Urothelium cell line (cell line): ENCODE data around the gene NMBR.
"Not testable (repeated sequence)": the region's sequence is repeated elsewhere in the genome, so short reads cannot be mapped to it uniquely, and the experiment has no call there.

Experiments
- DNase-seq: peaks from one replicate; pipeline ENCODE4 v3.0.0; 2011; ENCODE audit warnings: low spot score, mixed read lengths
- FAIRE-seq: peaks from 2 replicates; lab custom pipeline; 2011; peaks lifted over from hg19 to GRCh38; lab: Jason Lieb, UNC

Gene NMBR

GRCh38 chr6:142146828-142147662 is at the start of gene NMBR, which contains the start of gene VTA1:
Gene NMBR (minus strand): TSS chr6:142147122. CDS start chr6:142088658, 58,464 bp downstream.
Gene VTA1 (plus strand): TSS chr6:142147263. CDS start chr6:142147288, 25 bp downstream.
- FAIRE-seq (peak; percentile 95), DNase-seq (peak; percentile 93)

DNA sequence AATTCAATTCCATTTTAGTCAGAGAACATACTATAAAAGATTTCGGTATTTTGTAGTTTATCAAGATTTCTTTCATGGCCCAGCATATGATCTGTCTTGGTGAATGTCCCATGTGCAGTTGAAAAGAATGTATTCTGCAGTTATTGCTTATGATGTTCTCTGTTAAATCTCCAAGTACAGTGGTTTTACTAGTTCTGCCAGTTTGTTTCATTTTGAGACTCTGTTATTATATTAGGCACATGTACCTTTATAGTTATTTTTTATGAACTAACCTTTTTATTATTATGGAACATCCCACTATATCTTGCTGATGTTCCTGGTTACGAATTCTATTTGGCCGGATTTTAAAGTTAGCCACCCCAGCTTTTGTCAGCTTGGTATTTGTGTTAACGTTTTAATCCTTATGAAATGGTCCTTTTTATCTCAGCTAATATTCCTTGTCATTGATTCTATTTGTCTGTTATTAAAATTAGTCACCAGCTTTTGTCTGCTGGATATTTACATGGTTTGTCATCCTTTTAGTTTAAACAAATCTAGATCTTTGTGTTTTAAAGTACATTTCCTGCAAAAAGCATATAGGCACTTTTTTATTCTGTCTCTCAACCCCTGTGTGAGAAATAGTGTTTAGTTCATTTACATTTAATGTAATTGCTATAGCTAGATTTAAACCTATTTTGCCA is 49.1 kb upstream of the NMBR start:
- DNase-seq, result no peak
- no peak for FAIRE-seq

GRCh38 chr6:142193621-142194020 is 46.7 kb upstream of the NMBR start:
- FAIRE-seq, result no peak
- DNase-seq, result no peak

DNA sequence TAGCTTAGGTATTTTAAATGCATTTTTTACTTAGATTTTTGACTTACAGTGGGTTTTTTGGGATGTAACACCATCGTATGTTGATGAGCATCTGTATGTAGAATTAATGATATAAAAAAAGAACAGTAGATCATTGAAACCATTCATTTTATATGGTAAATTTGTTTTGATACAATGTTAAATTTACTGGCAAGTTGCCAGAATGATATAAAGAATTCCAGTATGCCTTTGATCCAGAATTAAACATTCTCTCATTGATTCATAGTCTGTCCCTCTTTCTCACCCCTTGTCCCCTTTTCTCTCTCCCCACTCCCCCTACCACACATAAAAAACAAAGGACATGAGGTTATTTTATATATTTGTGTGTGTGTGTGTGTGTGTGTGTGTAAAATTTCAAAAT is 45.4 kb upstream of the NMBR start:
- DNase-seq (no peak), FAIRE-seq (no peak)

DNA sequence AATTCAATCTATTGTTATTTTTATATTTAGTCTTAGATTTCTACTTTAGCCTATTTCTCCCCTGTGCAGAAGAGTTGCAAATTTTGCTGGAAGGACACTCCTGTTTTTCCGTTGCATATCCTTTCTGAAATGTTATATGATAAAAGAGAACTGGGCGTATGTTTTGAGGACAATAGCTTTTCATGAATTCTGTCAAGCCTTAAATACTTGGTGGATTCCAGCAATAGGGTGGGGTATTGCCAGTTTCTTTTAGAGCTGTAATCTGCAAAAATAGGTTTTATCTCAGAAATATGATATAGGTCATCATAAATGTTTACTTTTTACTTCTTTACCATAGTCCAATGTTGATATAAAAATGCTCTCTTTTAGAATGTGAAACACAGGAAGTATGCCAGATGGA is 42.1 kb upstream of the NMBR start:
- no peak for DNase-seq
- no peak for FAIRE-seq

DNA sequence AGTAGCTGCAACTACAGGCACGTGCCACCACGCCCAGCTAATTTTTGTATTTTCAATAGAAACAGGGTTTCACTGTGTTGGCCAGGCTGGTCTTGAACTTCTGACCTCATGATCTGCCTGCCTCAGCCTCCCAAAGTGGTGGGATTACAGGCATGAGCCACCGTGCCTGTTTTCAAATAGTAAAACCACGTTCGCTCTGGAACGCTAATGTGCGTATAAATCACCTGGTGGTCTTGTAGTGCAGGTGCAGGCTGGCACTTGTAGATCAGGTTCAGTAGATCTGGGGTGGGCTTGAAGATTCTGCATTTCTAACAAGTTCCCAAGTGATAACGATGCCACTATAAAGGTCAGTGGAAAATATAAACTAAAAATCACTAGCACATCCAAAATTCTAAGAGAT is 41.4 kb upstream of the NMBR start:
- FAIRE-seq, DNase-seq: not testable (repeated sequence)

GRCh38 chr6:142187209-142187608 is 40.3 kb upstream of the NMBR start:
- DNase-seq, result no peak
- FAIRE-seq, result no peak

DNA sequence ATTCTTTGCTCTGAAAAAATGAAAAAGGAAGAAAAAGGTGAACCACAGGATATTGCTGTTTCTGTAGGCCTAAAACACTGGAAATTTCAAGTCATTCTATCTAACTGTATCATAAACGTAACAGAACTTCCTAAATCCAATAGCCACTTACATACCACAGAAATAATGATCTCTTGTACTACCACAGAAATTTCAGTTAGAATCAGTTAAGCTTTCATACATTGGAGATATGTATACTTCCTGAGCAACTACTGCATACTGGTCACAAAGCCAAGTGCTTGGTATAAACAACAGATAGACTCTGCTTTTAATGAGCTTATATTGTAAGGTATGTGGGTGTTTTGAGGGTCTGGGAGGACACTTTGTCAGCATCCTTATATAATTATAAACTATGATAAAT is 38.7 kb upstream of the NMBR start:
- DNase-seq (no peak), FAIRE-seq (no peak)

- DNase-seq (no peak), FAIRE-seq (no peak)
Measured at GRCh38 chr6:142184307-142184706, 37.4 kb upstream of the NMBR start.

DNA sequence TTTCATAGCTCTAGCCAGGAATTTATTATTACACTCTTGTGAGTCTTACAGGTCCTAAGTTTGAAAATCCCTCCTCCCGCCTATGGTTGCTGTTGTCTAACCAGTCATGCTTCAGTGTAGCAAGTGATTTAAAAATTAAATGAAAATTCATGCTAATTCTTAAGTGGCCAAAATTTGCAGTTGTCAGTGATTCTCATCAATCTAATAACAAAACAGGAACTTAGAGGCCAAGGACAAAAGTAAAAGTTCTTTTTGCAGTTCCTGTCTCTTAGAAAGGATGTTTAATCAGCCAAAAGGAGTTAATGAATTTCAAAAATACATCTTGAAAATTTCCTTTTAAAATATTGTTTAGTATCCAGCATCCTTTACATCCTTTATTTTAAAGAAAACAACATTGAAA is 36.4 kb upstream of the NMBR start:
- no peak for DNase-seq
- FAIRE-seq, result no peak

GRCh38 chr6:142182004-142182403 is 35.1 kb upstream of the NMBR start:
- no peak for FAIRE-seq

DNA sequence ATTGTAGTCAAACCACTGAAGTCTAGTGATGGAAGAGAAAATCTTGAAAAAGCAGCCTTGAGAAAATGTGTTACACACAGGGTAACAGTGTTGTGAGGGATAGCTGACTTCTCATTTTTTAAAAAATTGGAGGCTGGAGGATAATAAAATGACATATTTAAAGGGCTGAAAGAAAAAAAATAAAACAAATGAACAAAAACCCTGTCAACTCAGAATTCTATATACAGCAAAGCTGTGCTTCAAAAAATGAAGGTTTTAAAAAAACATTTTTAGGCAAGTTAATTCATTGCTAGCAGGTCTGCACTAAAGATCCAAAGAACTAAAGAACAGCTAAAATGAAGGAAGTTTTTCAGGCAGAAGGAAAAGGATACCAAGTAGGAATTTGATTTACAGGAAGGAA is 31.2 kb upstream of the NMBR start:
- FAIRE-seq (no peak), DNase-seq (no peak)

More at GRCh38 chr6:142182004-142182403, 35.1 kb upstream of the NMBR start:
- DNase-seq, result no peak

DNA sequence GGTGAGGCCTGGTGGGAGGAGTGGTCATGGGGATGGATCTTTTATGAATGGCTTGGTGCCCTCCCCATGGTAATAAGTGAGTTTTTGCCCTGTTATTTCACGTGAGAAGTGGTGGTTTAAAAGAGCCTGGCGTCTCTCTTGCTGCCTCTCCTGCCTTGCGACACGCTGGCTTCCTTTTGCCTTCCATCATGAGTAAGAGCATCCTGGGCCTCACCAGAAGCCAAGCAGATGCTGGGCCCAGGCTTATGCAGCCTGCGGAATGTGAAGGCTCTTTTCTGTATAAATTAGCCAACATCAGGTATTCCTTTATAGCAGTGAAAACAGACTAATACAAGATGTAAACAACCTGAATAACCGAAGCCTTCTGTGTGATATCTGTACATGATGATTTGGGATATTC is 27.8 kb upstream of the NMBR start:
- FAIRE-seq (no peak), DNase-seq (no peak)

DNA sequence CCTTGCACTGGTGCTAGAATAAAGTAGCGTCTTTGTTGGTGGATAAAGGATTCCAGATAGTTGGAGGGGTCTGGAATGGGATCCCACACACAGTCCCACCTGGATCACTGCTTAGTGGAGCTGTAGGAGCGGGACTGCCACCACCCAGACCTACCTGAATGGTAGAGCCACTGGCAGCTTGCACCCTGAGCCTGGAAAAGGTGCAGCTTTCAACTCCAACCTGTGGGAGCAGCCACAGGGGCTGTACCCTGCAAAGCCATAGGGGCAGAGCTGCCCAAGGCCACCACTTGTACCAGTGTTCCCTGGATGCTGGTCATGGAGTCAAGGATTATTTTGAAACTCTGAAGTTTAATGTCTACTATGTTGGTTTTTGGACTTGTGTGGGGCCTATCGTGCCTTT is 27.1 kb upstream of the NMBR start:
- DNase-seq (no peak), FAIRE-seq (no peak)

DNA sequence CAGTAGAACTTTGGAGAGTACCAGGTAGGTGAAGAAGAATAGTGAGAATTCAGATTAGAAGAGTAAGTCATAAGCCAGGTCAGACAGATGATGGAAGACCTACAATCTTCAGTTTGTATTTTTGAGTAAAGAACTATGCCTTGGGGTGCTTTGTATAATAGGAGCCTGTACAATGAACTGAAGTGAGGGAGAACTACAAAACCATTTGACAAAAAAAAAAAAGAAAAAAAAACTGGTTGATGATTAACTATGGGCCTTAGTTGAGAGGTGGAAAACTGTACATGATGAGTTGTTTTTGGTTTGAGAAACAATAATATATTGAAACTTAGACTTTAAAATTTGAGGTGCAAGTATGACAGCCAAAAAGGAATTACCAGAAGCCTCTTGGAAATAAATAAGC is 25.8 kb upstream of the NMBR start:
- no peak for DNase-seq
- FAIRE-seq, result no peak

- DNase-seq (no peak), FAIRE-seq (no peak)
Measured at GRCh38 chr6:142171351-142171750, 24.4 kb upstream of the NMBR start.

DNA sequence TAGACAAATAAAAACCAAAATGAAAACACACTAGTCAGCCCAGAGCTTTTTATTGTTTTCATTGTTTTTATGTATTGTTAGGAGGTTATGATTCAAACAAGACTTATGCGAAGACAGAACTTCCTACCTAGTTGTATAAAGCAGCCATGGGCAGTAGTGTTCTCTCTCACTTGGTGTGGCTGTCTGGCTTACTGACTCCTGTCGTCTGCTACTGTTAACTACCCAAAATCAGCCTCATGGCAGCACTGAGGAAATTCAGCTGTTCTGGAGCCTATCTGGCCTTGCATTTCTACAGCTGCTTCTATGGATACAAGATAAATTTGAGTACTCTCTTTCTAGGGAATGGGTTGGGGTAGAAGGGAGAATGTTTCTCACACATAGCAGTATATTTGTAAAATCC is 20.6 kb upstream of the NMBR start:
- FAIRE-seq, result no peak
- no peak for DNase-seq

- FAIRE-seq (no peak), DNase-seq (no peak)
Measured at GRCh38 chr6:142167071-142167470, 20.1 kb upstream of the NMBR start.

DNA sequence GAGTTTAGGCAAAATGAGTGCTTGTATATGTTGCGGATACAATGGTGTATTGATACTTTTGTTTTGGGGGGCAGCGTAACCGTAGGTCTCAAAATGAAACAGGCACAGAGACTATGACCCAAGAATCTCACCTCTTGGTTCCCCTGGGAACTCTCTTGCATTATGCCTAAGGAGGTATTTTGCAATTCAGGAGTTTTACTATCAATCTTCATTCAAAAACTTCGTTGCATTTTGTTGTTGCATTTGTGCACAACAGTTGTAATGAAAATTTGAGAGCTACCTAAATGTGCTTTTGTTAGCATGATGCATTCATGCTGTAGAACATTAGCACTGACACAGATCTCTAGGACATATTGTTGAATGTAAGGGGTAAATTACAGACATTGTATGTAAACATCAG is 18.3 kb upstream of the NMBR start:
- FAIRE-seq, result no peak
- no peak for DNase-seq

- FAIRE-seq (no peak), DNase-seq (no peak)
Measured at GRCh38 chr6:142162780-142163179, 15.9 kb upstream of the NMBR start.

DNA sequence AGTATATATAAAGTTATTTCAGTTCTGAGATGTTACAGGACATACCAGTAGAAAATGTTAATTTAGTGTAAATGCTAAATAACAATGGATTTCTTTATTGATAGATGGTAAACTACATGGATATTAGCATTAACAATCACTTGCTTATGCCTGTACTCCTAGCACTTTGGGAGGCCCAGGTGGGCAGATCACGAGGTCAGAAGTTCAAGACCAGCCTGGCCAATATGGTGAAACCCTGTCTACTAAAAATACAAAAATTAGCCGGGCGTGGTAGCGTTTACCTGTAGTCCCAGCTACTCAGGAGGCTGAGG is 9.8 kb upstream of the NMBR start:
- DNase-seq, FAIRE-seq: not testable (repeated sequence)
